Smooth muscle cell of the brain vasculature (primary cell): ENCODE data around the gene SUFU.
A peak's percentile ranks its signal among the peaks of the same experiment; 100 is the strongest.

ENCODE experiments used
- DNase-seq: peaks from one replicate; pipeline ENCODE4 v3.0.0-alpha.2; 2012; ENCODE audit warnings: low read depth, low spot score

SUFU gene

GRCh38 chr10:102669206-102670064 lies 165.7 kb downstream of the SUFU start:
- DNase-seq = no peak

- no peak for DNase-seq
These were observed 166.4 kb downstream of the SUFU start for GRCh38 chr10:102670065-102670670.

- DNase-seq = no peak
These were observed 167.2 kb downstream of the SUFU start for GRCh38 chr10:102670871-102671434.

GRCh38 chr10:102673236-102673818 lies 169.6 kb downstream of the SUFU start:
- DNase-seq = no peak

- DNase-seq = peak; percentile 35
These were observed 170.2 kb downstream of the SUFU start for GRCh38 chr10:102673819-102674511.

- no peak for DNase-seq
These were observed 170.8 kb downstream of the SUFU start for GRCh38 chr10:102674566-102674965.

GRCh38 chr10:102675011-102675665 lies 171.4 kb downstream of the SUFU start:
- DNase-seq = no peak

- DNase-seq = peak; percentile 75
These were observed 172.1 kb downstream of the SUFU start for GRCh38 chr10:102675666-102676533.

GRCh38 chr10:102676534-102677315 lies 173.0 kb downstream of the SUFU start:
- DNase-seq = no peak

- DNase-seq = no peak
These were observed 173.7 kb downstream of the SUFU start for GRCh38 chr10:102677331-102678067.

- no peak for DNase-seq
These were observed 174.3 kb downstream of the SUFU start for GRCh38 chr10:102678068-102678400.

GRCh38 chr10:102678842-102679289 lies 175.1 kb downstream of the SUFU start:
- DNase-seq = peak; percentile 63

- DNase-seq = no peak
These were observed 175.8 kb downstream of the SUFU start for GRCh38 chr10:102679596-102679995.

GRCh38 chr10:102681696-102682095 lies 177.9 kb downstream of the SUFU start:
- no peak for DNase-seq

- DNase-seq = no peak
These were observed 178.6 kb downstream of the SUFU start for GRCh38 chr10:102682416-102682815.

GRCh38 chr10:102682981-102683380 lies 179.2 kb downstream of the SUFU start:
- no peak for DNase-seq
